ENCODE data around the gene CACNA1E. TPM values are rescaled to one million over a fixed set of nuclear protein-coding genes. Genes with fewer than 3 reads are reported as not detected.

The CACNA1E gene
- total RNA-seq = under 1 TPM in 1 of 3 donors, not detected in 2; 0.40 TPM
- total RNA-seq (2013) = 0.05 TPM

DNA sequence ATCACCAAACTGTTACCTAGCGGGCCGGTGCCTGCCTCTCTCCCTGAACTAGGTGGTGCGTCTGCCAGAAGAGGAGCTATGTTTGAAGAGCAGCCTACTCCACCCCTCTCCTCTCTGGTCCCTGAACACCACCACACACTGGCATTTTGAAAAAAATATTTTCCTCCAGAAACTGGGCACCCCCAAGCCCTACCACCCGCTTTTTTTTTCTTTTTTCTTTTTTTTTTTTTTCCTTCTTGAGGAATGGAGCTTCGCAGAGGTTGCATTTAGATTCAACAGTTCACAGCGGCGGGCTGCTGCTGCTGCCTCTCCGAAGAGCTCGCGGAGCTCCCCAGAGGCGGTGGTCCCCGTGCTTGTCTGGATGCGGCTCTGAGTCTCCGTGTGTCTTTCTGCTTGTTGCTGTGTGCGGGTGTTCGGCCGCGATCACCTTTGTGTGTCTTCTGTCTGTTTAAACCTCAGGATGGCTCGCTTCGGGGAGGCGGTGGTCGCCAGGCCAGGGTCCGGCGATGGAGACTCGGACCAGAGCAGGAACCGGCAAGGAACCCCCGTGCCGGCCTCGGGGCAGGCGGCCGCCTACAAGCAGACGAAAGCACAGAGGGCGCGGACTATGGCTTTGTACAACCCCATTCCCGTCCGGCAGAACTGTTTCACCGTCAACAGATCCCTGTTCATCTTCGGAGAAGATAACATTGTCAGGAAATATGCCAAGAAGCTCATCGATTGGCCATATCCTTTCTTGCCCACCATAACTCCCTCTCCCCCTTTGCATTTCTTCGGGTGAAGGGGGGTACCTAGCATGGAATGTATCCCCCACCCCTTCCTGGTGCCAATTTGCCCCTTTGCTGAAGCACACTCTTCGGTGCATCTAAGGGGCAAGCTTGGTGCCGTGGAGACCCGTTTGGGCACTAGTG lies at the start of gene CACNA1E:
CACNA1E (plus strand) TSS at position 233 of the 911 bp plus-strand sequence; CDS start at position 461, 228 bp downstream.
- Histone ChIP-seq H3K27ac (ENCODE audit: low read length) (no peak within 1 kb of the TSS), H3K27me3 (ENCODE audit: control insufficient read depth, insufficient read depth, low read length) (peaks cover 23% of the 10 kb centered on the region), H3K9me3 (ENCODE audit: control insufficient read depth, insufficient read depth, low read length) (no peaks in the 10 kb centered on the region), H3K36me3 (ENCODE audit: control insufficient read depth, insufficient read depth, low read length) (no peaks in the 10 kb centered on the region), H3K4me1 (ENCODE audit: control insufficient read depth, insufficient read depth, low read length) (no peaks in the 10 kb centered on the region), H3K4me3 (ENCODE audit: low read length) (no peak within 1 kb of the TSS)
- DNase-seq (no peak), ATAC-seq (no peak)
- H3K36me3 Mint-ChIP-seq = no peaks in the 10 kb centered on the region
- H3K4me1 Mint-ChIP-seq = no peaks in the 10 kb centered on the region
- no peak within 1 kb of the TSS for H3K27ac Mint-ChIP-seq
- TF ChIP-seq, protein P1, sequence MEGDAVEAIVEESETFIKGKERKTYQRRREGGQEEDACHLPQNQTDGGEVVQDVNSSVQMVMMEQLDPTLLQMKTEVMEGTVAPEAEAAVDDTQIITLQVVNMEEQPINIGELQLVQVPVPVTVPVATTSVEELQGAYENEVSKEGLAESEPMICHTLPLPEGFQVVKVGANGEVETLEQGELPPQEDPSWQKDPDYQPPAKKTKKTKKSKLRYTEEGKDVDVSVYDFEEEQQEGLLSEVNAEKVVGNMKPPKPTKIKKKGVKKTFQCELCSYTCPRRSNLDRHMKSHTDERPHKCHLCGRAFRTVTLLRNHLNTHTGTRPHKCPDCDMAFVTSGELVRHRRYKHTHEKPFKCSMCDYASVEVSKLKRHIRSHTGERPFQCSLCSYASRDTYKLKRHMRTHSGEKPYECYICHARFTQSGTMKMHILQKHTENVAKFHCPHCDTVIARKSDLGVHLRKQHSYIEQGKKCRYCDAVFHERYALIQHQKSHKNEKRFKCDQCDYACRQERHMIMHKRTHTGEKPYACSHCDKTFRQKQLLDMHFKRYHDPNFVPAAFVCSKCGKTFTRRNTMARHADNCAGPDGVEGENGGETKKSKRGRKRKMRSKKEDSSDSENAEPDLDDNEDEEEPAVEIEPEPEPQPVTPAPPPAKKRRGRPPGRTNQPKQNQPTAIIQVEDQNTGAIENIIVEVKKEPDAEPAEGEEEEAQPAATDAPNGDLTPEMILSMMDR (IDR thresholded peaks at IDR 0.05) = no peak
- no peaks in the 10 kb centered on the region for H3K9me3 Mint-ChIP-seq
- intact Hi-C loops (cut with micrococcal nuclease) = no loop called here
- H3K27me3 Mint-ChIP-seq (ENCODE audit: low read depth in 2 of 2) = peaks cover 56 to 63% of the 10 kb centered on the region in 2 donors
- H3K4me3 Mint-ChIP-seq = no peak within 1 kb of the TSS
- WGBS (ENCODE audit: insufficient coverage) = 15% methylated on average over 43 of the region's 43 CpGs

DNA sequence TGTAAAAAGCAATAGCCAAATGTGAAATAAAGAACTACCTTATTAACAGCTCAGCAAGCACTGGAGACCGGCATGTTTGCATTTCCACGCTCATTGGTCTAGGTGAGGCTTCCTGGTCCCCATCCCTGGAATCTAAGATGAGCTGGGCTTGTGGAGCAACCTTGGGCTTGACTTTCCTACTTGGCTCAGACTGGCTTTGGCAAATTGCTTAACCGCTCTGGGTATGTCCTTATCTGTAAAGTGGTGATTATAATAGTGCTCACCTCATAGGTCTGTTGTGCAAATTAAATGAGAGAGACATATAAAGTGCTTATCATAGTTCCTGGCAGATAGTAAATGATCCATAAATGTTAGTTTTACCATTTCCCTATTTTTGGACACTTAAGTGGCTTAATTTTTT lies 49.4 kb upstream of the CACNA1E start:
- Mint-ChIP-seq H3K27me3 (ENCODE audit: low read depth in 2 of 2) (peaks cover 18 to 30% of the 10 kb centered on the region in 2 donors), H3K36me3 (no peaks in the 10 kb centered on the region), H3K9me3 (no peaks in the 10 kb centered on the region), H3K27ac (no peak overlapping the region), H3K4me3 (no peak overlapping the region), H3K4me1 (no peaks in the 10 kb centered on the region)
- TF ChIP-seq, protein P1 (IDR thresholded peaks at IDR 0.05) = no peak
- DNase-seq (no peak), ATAC-seq (no peak)
- no peaks in the 10 kb centered on the region for H3K9me3 ChIP-seq (ENCODE audit: control insufficient read depth, insufficient read depth, low read length)
- no peaks in the 10 kb centered on the region for H3K27me3 ChIP-seq (ENCODE audit: control insufficient read depth, insufficient read depth, low read length)
- WGBS (ENCODE audit: insufficient coverage) = 86% methylated on average over 3 of the region's 3 CpGs
- intact Hi-C loops (cut with micrococcal nuclease) = no loop called here
- no peaks in the 10 kb centered on the region for H3K4me1 ChIP-seq (ENCODE audit: control insufficient read depth, insufficient read depth, low read length)
- H3K36me3 ChIP-seq (ENCODE audit: control insufficient read depth, insufficient read depth, low read length) = no peaks in the 10 kb centered on the region
- no peak overlapping the region for H3K27ac ChIP-seq (ENCODE audit: low read length)
- no peak overlapping the region for H3K4me3 ChIP-seq (ENCODE audit: low read length)

DNA sequence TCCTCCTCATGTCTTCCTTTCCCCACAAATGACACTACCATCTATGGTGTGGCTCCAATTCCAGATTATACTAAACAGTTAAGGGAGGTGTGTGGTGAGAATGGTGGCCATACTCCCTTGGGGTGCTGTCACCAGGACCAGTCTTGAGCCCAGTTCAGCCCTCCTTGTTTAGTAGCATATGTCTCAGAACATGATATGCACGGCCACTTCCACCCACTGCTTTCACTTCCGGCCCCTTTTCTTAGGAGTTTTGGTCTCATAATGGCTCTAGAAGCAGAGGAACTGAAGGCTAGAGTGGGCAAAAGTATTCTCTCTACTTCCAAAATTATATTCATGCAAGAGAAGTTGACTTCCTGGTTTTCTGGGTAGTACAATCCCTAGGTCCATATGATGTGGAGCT lies 45.3 kb upstream of the CACNA1E start:
- Histone ChIP-seq H3K27me3 (ENCODE audit: control insufficient read depth, insufficient read depth, low read length) (no peaks in the 10 kb centered on the region), H3K27ac (ENCODE audit: low read length) (no peak overlapping the region), H3K9me3 (ENCODE audit: control insufficient read depth, insufficient read depth, low read length) (no peaks in the 10 kb centered on the region), H3K36me3 (ENCODE audit: control insufficient read depth, insufficient read depth, low read length) (no peaks in the 10 kb centered on the region), H3K4me3 (ENCODE audit: low read length) (no peak overlapping the region), H3K4me1 (ENCODE audit: control insufficient read depth, insufficient read depth, low read length) (no peaks in the 10 kb centered on the region)
- ATAC-seq (no peak), DNase-seq (no peak)
- H3K9me3 Mint-ChIP-seq = no peaks in the 10 kb centered on the region
- WGBS (ENCODE audit: insufficient coverage) = 75% methylated on average over 2 of the region's 2 CpGs
- H3K27me3 Mint-ChIP-seq (ENCODE audit: low read depth in 2 of 2) = peaks cover 20 to 37% of the 10 kb centered on the region in 2 donors
- intact Hi-C loops (cut with micrococcal nuclease) = no loop called here
- no peaks in the 10 kb centered on the region for H3K4me1 Mint-ChIP-seq
- H3K36me3 Mint-ChIP-seq = no peaks in the 10 kb centered on the region
- TF ChIP-seq, protein P1 (IDR thresholded peaks at IDR 0.05) = no peak
- H3K4me3 Mint-ChIP-seq = no peak overlapping the region
- no peak overlapping the region for H3K27ac Mint-ChIP-seq

Data from natural killer cell (primary cell).